Fibroblast of lung (primary cell): ENCODE data around the gene SACM1L.

Experiments used
- CTCF ChIP-seq, 2 donors: IDR thresholded peaks in 1 of 2; conservative IDR thresholded peaks in 1 of 2; 1 replicate in 1 of 2; 2 replicates in 1 of 2; pipeline ENCODE4 v1.5.1; 2011 to 2012; ENCODE audit warnings: low read length in 2 of 2, control low read depth in 1 of 2, inconsistent platforms in 1 of 2, low read depth in 1 of 2, mild to moderate bottlenecking in 1 of 2
- EZH2 ChIP-seq: IDR thresholded peaks from 2 replicates; pipeline ENCODE4 v1.5.1; 2012; ENCODE audit warnings: low read length, control low read depth, mild to moderate bottlenecking; ENCODE audit errors: missing control alignments

- no peak for TF ChIP-seq CTCF (conservative IDR thresholded peaks at IDR 0.05 in 1 of 2, IDR thresholded peaks at IDR 0.05 in 1 of 2; ENCODE audit: low read depth in 1 of 2, low read length in 2 of 2)
- TF ChIP-seq EZH2: no peak
Observed at GRCh38 chr3:45765266-45765851, 76.2 kb downstream of the SACM1L start.
